ENCODE measurements around the gene LYG1. TPM values are rescaled to one million over a fixed set of nuclear protein-coding genes. Genes with fewer than 3 reads are reported as not detected.

LYG1 gene
- not detected in 2 replicates for total RNA-seq

GRCh38 chr2:99301097-99301496, at the start of gene LYG1:
Gene LYG1, minus strand, starts transcription at chr2:99301197. Its CDS starts 5,527 bp downstream, at chr2:99295670.

GRCh38 chr2:99337113-99338028, 36.4 kb upstream of the LYG1 start, which contains the start of gene EIF5B:
Gene EIF5B, plus strand, starts transcription at chr2:99337389. Its CDS starts 166 bp downstream, at chr2:99337555.

GRCh38 chr2:99335911-99336803, 35.2 kb upstream of the LYG1 start, which contains the start of gene TXNDC9:
Gene TXNDC9, minus strand, starts transcription at chr2:99336333. Its CDS starts 3,123 bp downstream, at chr2:99333210.

GRCh38 chr2:99255491-99256318, 45.3 kb downstream of the LYG1 start, which contains the start of gene LYG2:
Gene LYG2, minus strand, starts transcription at chr2:99255666. Its CDS starts 1,406 bp downstream, at chr2:99254260.

Other genes starting within 250 kb of the LYG1 start
- not detected in 2 replicates for gene C2orf15, start 159.5 kb downstream of the LYG1 start, total RNA-seq
- gene TSGA10, start 146.3 kb downstream of the LYG1 start, total RNA-seq = 0.93 and 1.6 TPM in 2 replicates
- 4.7 and 8.5 TPM in 2 replicates for gene LIPT1, start 146.2 kb downstream of the LYG1 start, total RNA-seq
- gene MITD1, start 120.1 kb downstream of the LYG1 start, total RNA-seq = 37.5 and 40.0 TPM in 2 replicates
- gene MRPL30, start 120.0 kb downstream of the LYG1 start, total RNA-seq = 28.8 and 31.7 TPM in 2 replicates
- not detected in 2 replicates for gene LYG2, start 45.5 kb downstream of the LYG1 start, total RNA-seq
- gene TXNDC9, start 35.1 kb upstream of the LYG1 start, total RNA-seq = 76.9 and 93.3 TPM in 2 replicates
- gene EIF5B, start 36.2 kb upstream of the LYG1 start, total RNA-seq = 19.1 and 19.3 TPM in 2 replicates
- gene REV1, start 188.8 kb upstream of the LYG1 start, total RNA-seq = 10.6 and 17.1 TPM in 2 replicates